Large intestine (tissue), 3 donors: ENCODE data around the gene DOCK2. TPM values are rescaled to one million over a fixed set of nuclear protein-coding genes. Genes with fewer than 3 reads are reported as not detected.

Experiments used
- DNase-seq, 2 donors: peaks; one replicate each; pipeline versions ENCODE4 v3.0.0 to v3.0.0-alpha.2; 2013
- H3K27ac ChIP-seq: one replicate; pipeline ENCODE4 v1.5.1; 2013; ENCODE audit warnings: low read length
- H3K27me3 ChIP-seq: 2 replicates; pipeline ENCODE4 v1.6.1; 2013; ENCODE audit warnings: low read length; ENCODE audit not compliant: control insufficient read depth, insufficient read depth
- H3K36me3 ChIP-seq: 2 replicates; pipeline ENCODE4 v1.6.1; 2013; ENCODE audit warnings: low read length; ENCODE audit not compliant: control insufficient read depth, insufficient read depth
- H3K4me1 ChIP-seq: one replicate; pipeline ENCODE4 v1.6.1; 2013; ENCODE audit warnings: low read length; ENCODE audit not compliant: control insufficient read depth, insufficient read depth
- H3K4me3 ChIP-seq: one replicate; pipeline ENCODE4 v1.5.1; 2013; ENCODE audit warnings: low read length
- H3K9me3 ChIP-seq: one replicate; pipeline ENCODE4 v1.6.1; 2013; ENCODE audit warnings: mild to moderate bottlenecking, low read depth, low read length, moderate library complexity; ENCODE audit not compliant: control insufficient read depth
- WGBS: methylation state at CpG from one replicate; pipeline ENCODE4 v1.1.5; 2013; ENCODE audit warnings: low lambda C conversion rate; ENCODE audit not compliant: insufficient coverage; 5-methylcytosine and 5-hydroxymethylcytosine counted together
- polyA plus RNA-seq: library from polyadenylated mRNA; unstranded; fragments of 120-200 nt; gene quantifications from one replicate; pipeline ENCODE4 v1.2.1, GENCODE V29; 2013

The DOCK2 gene
- polyA plus RNA-seq, 1 donor: 6.2 TPM

GRCh38 chr5:169922474-169922873, 285.4 kb downstream of the DOCK2 start:
- Histone ChIP-seq H3K4me1 (no peaks in the 10 kb centered on the region), H3K36me3 (no peaks in the 10 kb centered on the region), H3K27ac (no peak overlapping the region), H3K4me3 (no peak overlapping the region), H3K9me3 (no peaks in the 10 kb centered on the region), H3K27me3 (no peaks in the 10 kb centered on the region)
- no peak for DNase-seq
- WGBS: no CpG with 5 or more reads among the region's 1 CpG

GRCh38 chr5:169923988-169924387, 286.9 kb downstream of the DOCK2 start:
- no CpG with 5 or more reads among the region's 1 CpG for WGBS
- no peak for DNase-seq
- no peaks in the 10 kb centered on the region for H3K27me3 ChIP-seq
- no peak overlapping the region for H3K27ac ChIP-seq
- no peaks in the 10 kb centered on the region for H3K4me1 ChIP-seq
- no peaks in the 10 kb centered on the region for H3K9me3 ChIP-seq
- H3K4me3 ChIP-seq: no peak overlapping the region
- H3K36me3 ChIP-seq: no peaks in the 10 kb centered on the region

- H3K9me3 ChIP-seq: no peaks in the 10 kb centered on the region
- no peaks in the 10 kb centered on the region for H3K36me3 ChIP-seq
- DNase-seq: no peak
- no peak overlapping the region for H3K4me3 ChIP-seq
- no peak overlapping the region for H3K27ac ChIP-seq
- H3K27me3 ChIP-seq: no peaks in the 10 kb centered on the region
- H3K4me1 ChIP-seq: no peaks in the 10 kb centered on the region
- no CpG with 5 or more reads among the region's 1 CpG for WGBS
Measured at GRCh38 chr5:169933127-169933526, 296.1 kb downstream of the DOCK2 start.

- H3K36me3 ChIP-seq: no peaks in the 10 kb centered on the region
- DNase-seq: no peak
- WGBS: no CpG with 5 or more reads among the region's 7 CpGs
- H3K27me3 ChIP-seq: no peaks in the 10 kb centered on the region
- H3K4me1 ChIP-seq: no peaks in the 10 kb centered on the region
- no peak overlapping the region for H3K27ac ChIP-seq
- no peak overlapping the region for H3K4me3 ChIP-seq
- H3K9me3 ChIP-seq: no peaks in the 10 kb centered on the region
Measured at GRCh38 chr5:169933616-169934015, 296.5 kb downstream of the DOCK2 start.

- 80% methylated on average over 1 of the region's 7 CpGs for WGBS
- H3K4me3 ChIP-seq: no peak overlapping the region
- no peak for DNase-seq
- H3K9me3 ChIP-seq: no peaks in the 10 kb centered on the region
- no peaks in the 10 kb centered on the region for H3K36me3 ChIP-seq
- no peak overlapping the region for H3K27ac ChIP-seq
- H3K27me3 ChIP-seq: no peaks in the 10 kb centered on the region
- H3K4me1 ChIP-seq: no peaks in the 10 kb centered on the region
Measured at GRCh38 chr5:169934990-169935389, 297.9 kb downstream of the DOCK2 start.

GRCh38 chr5:169935762-169936161, 298.7 kb downstream of the DOCK2 start:
- Histone ChIP-seq H3K36me3 (no peaks in the 10 kb centered on the region), H3K4me3 (no peak overlapping the region), H3K27ac (no peak overlapping the region), H3K9me3 (no peaks in the 10 kb centered on the region), H3K27me3 (no peaks in the 10 kb centered on the region), H3K4me1 (no peaks in the 10 kb centered on the region)
- no peak for DNase-seq
- WGBS: 90% methylated on average over 2 of the region's 5 CpGs

- no peaks in the 10 kb centered on the region for H3K27me3 ChIP-seq
- H3K4me1 ChIP-seq: no peaks in the 10 kb centered on the region
- DNase-seq: no peak
- H3K27ac ChIP-seq: no peak overlapping the region
- H3K4me3 ChIP-seq: no peak overlapping the region
- 100% methylated on average over 2 of the region's 2 CpGs for WGBS
- H3K36me3 ChIP-seq: no peaks in the 10 kb centered on the region
- H3K9me3 ChIP-seq: no peaks in the 10 kb centered on the region
Measured at GRCh38 chr5:169938439-169938838, 301.4 kb downstream of the DOCK2 start.

GRCh38 chr5:169939731-169940130, 302.7 kb downstream of the DOCK2 start:
- no peaks in the 10 kb centered on the region for H3K27me3 ChIP-seq
- no peak overlapping the region for H3K4me3 ChIP-seq
- no peaks in the 10 kb centered on the region for H3K9me3 ChIP-seq
- H3K36me3 ChIP-seq: no peaks in the 10 kb centered on the region
- no peaks in the 10 kb centered on the region for H3K4me1 ChIP-seq
- no peak for DNase-seq
- no CpG with 5 or more reads among the region's 2 CpGs for WGBS
- no peak overlapping the region for H3K27ac ChIP-seq

- no peak for DNase-seq
- H3K9me3 ChIP-seq: no peaks in the 10 kb centered on the region
- H3K4me3 ChIP-seq: no peak overlapping the region
- no peaks in the 10 kb centered on the region for H3K27me3 ChIP-seq
- H3K27ac ChIP-seq: no peak overlapping the region
- no peaks in the 10 kb centered on the region for H3K4me1 ChIP-seq
- WGBS: 80% methylated on average over 1 of the region's 7 CpGs
- H3K36me3 ChIP-seq: no peaks in the 10 kb centered on the region
Measured at GRCh38 chr5:169941542-169941941, 304.5 kb downstream of the DOCK2 start.

GRCh38 chr5:169942181-169942580, 305.1 kb downstream of the DOCK2 start:
- Histone ChIP-seq H3K36me3 (no peaks in the 10 kb centered on the region), H3K27me3 (no peaks in the 10 kb centered on the region), H3K27ac (no peak overlapping the region), H3K4me1 (no peaks in the 10 kb centered on the region), H3K9me3 (no peaks in the 10 kb centered on the region), H3K4me3 (no peak overlapping the region)
- no peak for DNase-seq
- no CpG with 5 or more reads among the region's 1 CpG for WGBS

- no peak for DNase-seq
- no peak overlapping the region for H3K4me3 ChIP-seq
- no CpG with 5 or more reads among the region's 4 CpGs for WGBS
- no peaks in the 10 kb centered on the region for H3K36me3 ChIP-seq
- no peak overlapping the region for H3K27ac ChIP-seq
- no peaks in the 10 kb centered on the region for H3K4me1 ChIP-seq
- H3K27me3 ChIP-seq: no peaks in the 10 kb centered on the region
- H3K9me3 ChIP-seq: no peaks in the 10 kb centered on the region
Measured at GRCh38 chr5:169943026-169943425, 306.0 kb downstream of the DOCK2 start.
